Stimulated activated CD8-positive, alpha-beta memory T cell treated with anti-CD3 and anti-CD28 coated beads, Interleukin-4, amount 100 ng/mL, for 1 hour (primary cell): ENCODE measurements around the gene PRKRIP1.
"Not testable (repeated sequence)": the region's sequence is repeated elsewhere in the genome, so short reads cannot be mapped to it uniquely, and the experiment has no call there.

Experiments used
- DNase-seq, 2 donors: peaks; one replicate each; pipeline ENCODE4 v3.0.0-alpha.2; 2020; ENCODE audit warnings: low read depth in 2 of 2, low spot score in 1 of 2

Gene PRKRIP1

DNA sequence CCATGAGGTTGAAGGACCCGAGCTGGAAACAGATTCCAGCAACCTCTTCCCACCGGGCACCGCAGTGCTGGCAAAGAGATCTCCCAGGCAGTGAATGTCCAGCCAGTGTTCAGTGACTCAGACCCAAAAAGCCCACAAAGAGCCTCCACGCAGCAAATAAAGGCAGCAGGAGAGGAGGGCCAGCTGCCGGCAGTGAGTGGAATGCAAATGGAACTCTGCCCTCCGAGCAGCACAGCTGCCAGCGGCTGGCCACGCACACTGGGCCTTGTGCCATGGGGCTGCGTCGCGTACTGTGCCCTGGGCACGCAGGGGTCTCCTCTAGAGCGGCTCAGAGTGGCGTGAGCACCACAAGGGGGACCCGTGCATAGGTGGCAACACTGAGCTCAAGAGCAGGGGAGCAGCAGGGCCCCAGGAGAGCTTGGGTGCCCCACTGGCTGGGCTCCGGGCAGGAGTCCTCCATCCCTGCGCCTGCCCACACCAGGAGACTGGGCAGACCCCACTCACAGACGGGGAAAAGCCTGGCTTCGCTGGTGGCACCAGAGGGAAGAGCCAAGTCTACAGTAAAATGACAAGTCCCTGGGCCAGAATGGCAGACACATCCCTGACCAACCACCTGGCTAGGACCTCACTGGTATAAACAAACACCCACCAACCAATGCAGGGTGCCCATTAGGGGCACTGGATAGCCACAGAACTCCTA lies 78.7 kb downstream of the PRKRIP1 start:
- not testable (repeated sequence) for DNase-seq
